HS-5 (cell line): ENCODE results near the gene EPM2AIP1.
"Not testable (repeated sequence)": the region's sequence is repeated elsewhere in the genome, so short reads cannot be mapped to it uniquely, and the experiment has no call there.

Experiments used
- DNase-seq: peaks from one replicate; pipeline ENCODE4 v3.0.0-alpha.2; 2012; ENCODE audit warnings: low read depth

Gene EPM2AIP1

GRCh38 chr3:36993326-36994283, 674 bp upstream of the EPM2AIP1 start, which contains the start of gene MLH1:
TSS of gene MLH1 (plus strand) at chr3:36993518. CDS start at chr3:36993548, 30 bp downstream.
- DNase-seq, result peak; percentile 100

DNA sequence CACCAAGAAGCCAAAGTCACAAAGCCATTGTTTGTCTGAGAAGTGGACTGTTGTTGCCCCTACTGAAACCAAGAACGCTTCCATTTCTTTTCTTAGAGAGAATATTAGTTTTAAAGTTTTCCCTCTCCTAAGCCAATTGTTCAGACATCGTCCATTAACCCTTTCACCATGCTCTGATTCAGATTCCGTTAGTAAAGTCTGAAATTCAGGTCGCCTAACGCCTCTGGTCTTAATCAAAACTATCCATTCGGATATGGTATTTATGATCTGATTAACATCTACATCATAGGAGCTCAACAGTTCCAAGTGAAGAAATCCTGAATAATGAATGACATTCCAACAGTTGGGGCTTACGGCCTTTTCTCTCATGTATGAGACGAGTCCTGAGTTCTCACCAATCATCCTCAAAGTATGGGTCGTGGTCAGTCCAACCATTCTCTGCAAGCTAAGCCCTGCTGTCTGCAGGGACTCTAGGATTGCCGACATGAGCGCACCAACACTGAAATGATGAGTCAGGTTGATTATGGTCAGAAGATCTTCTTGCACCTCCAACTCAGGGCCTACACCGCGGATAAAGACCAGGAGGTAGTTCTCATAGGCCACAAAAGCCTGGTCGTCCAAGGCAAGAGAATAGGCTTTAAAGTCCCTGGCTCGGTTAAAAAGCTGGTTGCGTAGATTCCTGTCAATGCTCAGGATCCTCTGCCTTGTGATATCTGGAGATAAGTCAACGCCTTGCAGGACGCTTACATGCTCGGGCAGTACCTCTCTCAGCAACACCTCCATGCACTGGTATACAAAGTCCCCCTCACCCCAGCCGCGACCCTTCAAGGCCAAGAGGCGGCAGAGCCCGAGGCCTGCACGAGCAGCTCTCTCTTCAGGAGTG, 767 bp downstream of the EPM2AIP1 start:
- peak; percentile 45 for DNase-seq

GRCh38 chr3:36991147-36991546, 1.8 kb downstream of the EPM2AIP1 start:
- no peak for DNase-seq

- no peak for DNase-seq
These were observed 3.4 kb downstream of the EPM2AIP1 start for GRCh38 chr3:36989568-36989967.

- no peak for DNase-seq
These were observed 3.9 kb downstream of the EPM2AIP1 start for GRCh38 chr3:36989005-36989404.

DNA sequence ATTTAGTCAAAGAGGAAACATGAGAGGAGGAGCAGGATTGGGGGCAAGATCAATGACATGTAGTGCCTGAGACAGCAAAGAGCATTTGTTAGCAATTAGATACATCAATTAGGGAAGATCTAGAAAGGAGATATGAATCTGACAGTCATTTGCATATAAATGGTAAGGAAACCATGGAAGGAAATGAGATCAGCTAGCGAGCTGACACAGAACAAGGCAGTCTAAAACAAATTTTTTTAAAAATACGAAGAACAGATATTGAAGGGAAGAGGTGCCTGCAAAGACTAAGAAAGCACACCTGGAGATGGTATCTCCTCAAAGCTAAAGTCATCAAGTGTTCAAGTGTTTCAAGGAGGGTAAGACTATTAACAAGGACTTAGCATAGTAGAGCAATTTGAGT, 4.6 kb downstream of the EPM2AIP1 start:
- DNase-seq, result no peak

GRCh38 chr3:36981006-36981405, 11.9 kb downstream of the EPM2AIP1 start:
- no peak for DNase-seq

- DNase-seq, result no peak
These were observed 19.8 kb downstream of the EPM2AIP1 start for GRCh38 chr3:36973139-36973538.

DNA sequence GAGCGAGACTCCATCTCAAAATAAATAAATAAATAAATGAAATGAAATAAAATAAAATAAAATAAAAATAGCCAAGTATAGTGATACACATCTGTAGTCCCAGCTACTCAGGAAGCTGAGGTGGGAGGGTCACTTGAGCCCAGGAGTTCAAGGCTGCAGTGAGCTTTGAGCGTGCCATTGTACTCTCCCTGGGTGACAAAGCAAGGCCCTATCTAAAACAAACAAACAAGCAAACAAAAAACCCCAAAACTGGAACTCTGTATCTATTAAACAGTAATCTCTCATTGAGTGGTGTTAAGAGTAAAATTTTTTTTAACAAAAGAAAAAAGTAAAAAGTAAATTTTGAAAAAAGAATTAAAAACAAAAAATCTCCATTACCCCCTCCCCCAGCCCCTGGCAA, 20.8 kb downstream of the EPM2AIP1 start:
- no peak for DNase-seq

DNA sequence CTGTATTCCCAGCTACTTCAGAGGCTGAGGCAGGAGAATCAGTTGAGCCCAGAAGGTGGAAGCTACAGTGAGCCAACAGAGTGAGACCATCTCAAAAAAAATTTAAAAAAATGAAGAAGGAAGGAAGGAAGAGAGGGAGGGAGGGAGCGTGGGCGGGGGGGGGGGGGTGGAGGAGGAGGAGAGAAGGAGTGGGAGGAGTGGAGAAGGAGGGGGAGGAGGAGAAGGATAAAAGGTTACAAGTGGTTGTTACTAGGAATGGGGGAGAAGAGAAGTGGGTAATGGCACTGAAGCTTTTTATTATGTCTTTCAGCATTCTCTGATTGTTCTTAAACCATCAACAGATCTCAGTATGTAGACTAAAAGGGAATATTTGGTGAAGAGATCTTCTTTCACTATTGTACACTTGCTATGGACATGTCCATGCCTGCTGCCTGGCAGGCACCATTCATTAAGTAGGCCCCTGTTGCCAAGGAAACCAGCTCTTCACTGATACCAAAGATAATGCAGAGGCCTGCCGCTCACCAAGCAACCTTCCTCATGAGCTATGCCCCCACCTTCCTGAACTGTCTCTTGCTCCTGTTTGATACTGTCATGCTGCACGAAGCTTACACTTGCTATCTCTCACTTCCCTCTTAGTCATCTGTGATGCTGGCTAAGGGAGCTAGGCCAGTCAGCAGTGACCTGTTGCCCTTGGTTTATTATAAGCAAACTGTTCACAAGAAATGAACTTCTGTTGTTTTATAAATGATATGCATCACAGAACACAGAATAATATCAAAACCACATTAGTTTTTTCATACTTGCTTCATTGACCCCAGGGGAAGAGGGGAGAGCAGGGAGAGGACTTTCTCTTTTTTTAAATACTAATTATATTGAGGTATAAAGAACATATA, 23.1 kb downstream of the EPM2AIP1 start:
- peak; percentile 34 for DNase-seq

GRCh38 chr3:36969085-36969484, 23.8 kb downstream of the EPM2AIP1 start:
- DNase-seq, result no peak

- no peak for DNase-seq
These were observed 27.5 kb downstream of the EPM2AIP1 start for GRCh38 chr3:36965440-36965839.

- no peak for DNase-seq
These were observed 28.1 kb downstream of the EPM2AIP1 start for GRCh38 chr3:36964817-36965216.

DNA sequence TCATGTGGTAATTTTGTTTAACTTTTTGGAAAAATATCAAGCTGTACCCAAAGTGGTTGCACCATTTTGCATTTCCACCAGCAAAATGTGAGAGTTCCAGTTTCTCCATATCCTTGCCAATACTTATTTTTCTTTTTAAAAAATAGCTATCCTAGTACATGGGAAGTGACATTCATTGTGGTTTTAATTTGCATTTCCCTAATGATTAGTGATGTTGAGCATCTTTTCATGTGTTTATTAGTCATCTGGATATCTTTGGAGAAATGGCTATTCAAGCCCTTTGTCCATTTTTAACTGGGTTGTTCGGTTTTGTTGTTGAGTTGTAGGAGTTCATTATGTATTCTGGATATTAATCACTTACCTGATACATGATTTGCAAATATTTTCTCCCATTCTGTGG, 28.6 kb downstream of the EPM2AIP1 start:
- no peak for DNase-seq

- not testable (repeated sequence) for DNase-seq
These were observed 29.9 kb downstream of the EPM2AIP1 start for GRCh38 chr3:36963008-36963407.

DNA sequence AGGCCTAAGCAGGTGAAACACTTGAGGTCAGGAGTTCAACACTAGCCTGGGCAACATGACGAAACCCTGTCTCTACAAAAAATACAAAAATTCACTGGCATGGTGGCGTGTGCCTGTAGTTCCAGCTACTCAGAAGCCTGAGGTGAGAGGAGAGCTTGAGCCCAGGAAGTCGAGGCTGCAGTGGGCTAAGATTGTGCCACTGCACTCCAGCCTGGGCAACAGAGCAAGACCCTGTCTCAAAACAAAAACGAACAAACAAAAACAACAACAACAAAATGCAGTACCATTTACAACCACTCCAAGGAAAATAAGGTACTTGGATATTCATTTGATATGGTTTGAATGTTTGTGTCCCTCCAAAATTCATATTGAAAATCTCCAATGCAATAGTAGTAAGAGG, 32.4 kb downstream of the EPM2AIP1 start:
- no peak for DNase-seq

- DNase-seq, result no peak
These were observed 33.1 kb downstream of the EPM2AIP1 start for GRCh38 chr3:36959821-36960220.

GRCh38 chr3:36957862-36958686, 34.9 kb downstream of the EPM2AIP1 start:
- peak; percentile 70 for DNase-seq

- no peak for DNase-seq
These were observed 35.9 kb downstream of the EPM2AIP1 start for GRCh38 chr3:36957063-36957462.

GRCh38 chr3:36956155-36956554, 36.8 kb downstream of the EPM2AIP1 start:
- no peak for DNase-seq
